ENCODE results near the gene CCL2. TPM values are rescaled to one million over a fixed set of nuclear protein-coding genes. Genes with fewer than 3 reads are reported as not detected.

CCL2 gene
- total RNA-seq, 1 experiment from 2014 or later, result 1.4 TPM

DNA sequence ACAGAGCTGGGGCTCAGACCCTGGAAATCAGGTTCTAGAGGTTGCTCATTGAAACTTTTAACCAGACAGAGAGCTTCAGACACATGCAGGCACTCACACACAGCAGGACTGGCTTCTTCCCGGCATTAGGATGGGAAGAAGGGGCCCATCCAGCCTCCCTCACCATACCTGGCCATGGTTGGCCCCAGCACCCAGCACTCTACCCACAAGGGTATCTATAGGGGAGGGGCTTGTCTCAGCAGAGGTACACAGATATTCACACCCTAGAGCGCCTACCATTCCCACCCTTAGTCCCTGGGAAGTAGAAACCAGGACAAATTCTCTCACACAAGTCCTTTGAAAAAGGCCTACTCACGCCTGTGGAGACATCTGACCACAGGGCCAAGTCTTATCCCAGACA is 20.5 kb upstream of the CCL2 start:
- Histone ChIP-seq H2BK120ac (ENCODE audit: low read depth, low read length, poor library complexity, severe bottlenecking) (no peak overlapping the region), H2BK20ac (ENCODE audit: low read depth, low read length, poor library complexity, severe bottlenecking) (no peak overlapping the region), H3K79me1 (ENCODE audit: insufficient read depth, low read depth, low read length, poor library complexity, severe bottlenecking) (no peaks in the 10 kb centered on the region), H3K9ac (ENCODE audit: extremely low read depth, insufficient read length, low read length) (no peak overlapping the region), H3T11ph (ENCODE audit: low read length) (no peak overlapping the region), H4K91ac (ENCODE audit: insufficient read length, low read depth, low read length) (no peak overlapping the region), H2AK5ac (ENCODE audit: insufficient read length, low read length) (no peak overlapping the region), H4K20me1 (ENCODE audit: control insufficient read depth, insufficient read depth, insufficient read length) (no peaks in the 10 kb centered on the region), H2BK15ac (ENCODE audit: low read depth, low read length) (no peak overlapping the region), H3K4me2 (ENCODE audit: insufficient read depth, insufficient read length, low read length) (no peak overlapping the region), H3K9me3 (ENCODE audit: control insufficient read depth, low read depth, low read length) (no peaks in the 10 kb centered on the region), H2AFZ (ENCODE audit: low read length) (no peak overlapping the region), H3K18ac (ENCODE audit: insufficient read length, low read depth, low read length) (no peak overlapping the region), H3K79me2 (ENCODE audit: insufficient read depth, low read length) (no peaks in the 10 kb centered on the region), H3K4ac (ENCODE audit: low read depth, low read length) (no peak overlapping the region), H3K4me1 (ENCODE audit: insufficient read depth, low read length) (no peaks in the 10 kb centered on the region), H3K56ac (ENCODE audit: insufficient read length, low read depth, low read length) (no peak overlapping the region), H3K23me2 (ENCODE audit: insufficient read length, low read depth, low read length, poor library complexity, severe bottlenecking) (no peaks in the 10 kb centered on the region), H2BK5ac (ENCODE audit: insufficient read length, low read length) (no peak overlapping the region), H2BK12ac (ENCODE audit: insufficient read length, low read depth, low read length) (no peak overlapping the region), H3K23ac (ENCODE audit: insufficient read length, low read depth, low read length) (no peak overlapping the region), H4K5ac (ENCODE audit: insufficient read length, low read depth, low read length) (no peak overlapping the region), H3K27me3 (ENCODE audit: insufficient read depth, low read length) (no peaks in the 10 kb centered on the region), H3K27ac (ENCODE audit: insufficient read length, low read depth, low read length) (no peak overlapping the region), H3K14ac (ENCODE audit: insufficient read depth, low read length) (no peak overlapping the region), H4K8ac (replicated peaks; ENCODE audit: insufficient read length, low read depth, low read length) (no peak overlapping the region)
- no peak overlapping the region; a peak in 1 of 7 replicates for H3K27ac Mint-ChIP-seq
- H3K36me3 Mint-ChIP-seq (ENCODE audit: insufficient read depth in 1 of 3, low read depth in 3 of 3), result peaks cover under 1 to 4% (median 2%) of the 10 kb centered on the region in 3 experiments; a peak in 4 of 7 replicates
- no peak for DNase-seq
- no peaks in the 10 kb centered on the region; the same call in 1 of the 2 replicates for H3K27me3 Mint-ChIP-seq (ENCODE audit: low read depth)
- no peak overlapping the region for H3K4me3 Mint-ChIP-seq
- H3K4me1 Mint-ChIP-seq, result peaks cover 13 to 20% of the 10 kb centered on the region in 2 experiments
- TF ChIP-seq, protein P1, sequence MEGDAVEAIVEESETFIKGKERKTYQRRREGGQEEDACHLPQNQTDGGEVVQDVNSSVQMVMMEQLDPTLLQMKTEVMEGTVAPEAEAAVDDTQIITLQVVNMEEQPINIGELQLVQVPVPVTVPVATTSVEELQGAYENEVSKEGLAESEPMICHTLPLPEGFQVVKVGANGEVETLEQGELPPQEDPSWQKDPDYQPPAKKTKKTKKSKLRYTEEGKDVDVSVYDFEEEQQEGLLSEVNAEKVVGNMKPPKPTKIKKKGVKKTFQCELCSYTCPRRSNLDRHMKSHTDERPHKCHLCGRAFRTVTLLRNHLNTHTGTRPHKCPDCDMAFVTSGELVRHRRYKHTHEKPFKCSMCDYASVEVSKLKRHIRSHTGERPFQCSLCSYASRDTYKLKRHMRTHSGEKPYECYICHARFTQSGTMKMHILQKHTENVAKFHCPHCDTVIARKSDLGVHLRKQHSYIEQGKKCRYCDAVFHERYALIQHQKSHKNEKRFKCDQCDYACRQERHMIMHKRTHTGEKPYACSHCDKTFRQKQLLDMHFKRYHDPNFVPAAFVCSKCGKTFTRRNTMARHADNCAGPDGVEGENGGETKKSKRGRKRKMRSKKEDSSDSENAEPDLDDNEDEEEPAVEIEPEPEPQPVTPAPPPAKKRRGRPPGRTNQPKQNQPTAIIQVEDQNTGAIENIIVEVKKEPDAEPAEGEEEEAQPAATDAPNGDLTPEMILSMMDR (conservative IDR thresholded peaks at IDR 0.05), result no peak
- no CpG with 5 or more reads among the region's 3 CpGs for WGBS (ENCODE audit: extremely low coverage, insufficient read length, low lambda C conversion rate)
- H3K9me3 Mint-ChIP-seq, result peaks cover 9 to 10% of the 10 kb centered on the region in 2 experiments
